Keratinocyte (primary cell): ENCODE results near the gene OR56A1.

Experiments
- CTCF ChIP-seq, 3 experiments: IDR thresholded peaks in 1 of 3; conservative IDR thresholded peaks in 1 of 3; optimal IDR thresholded peaks in 1 of 3; 2 replicates in 2 of 3; 3 replicates in 1 of 3; pipeline versions ENCODE3 to v1.5.1; 2011; ENCODE audit warnings: low read length in 3 of 3, mild to moderate bottlenecking in 3 of 3, moderate library complexity in 2 of 3, control low read depth in 1 of 3, inconsistent platforms in 1 of 3; ENCODE audit not compliant: insufficient read depth in 2 of 3; ENCODE audit errors: extremely low read depth in 1 of 3
- EZH2 ChIP-seq: IDR thresholded peaks from one replicate; pipeline ENCODE4 v1.6.1; 2012; ENCODE audit warnings: inconsistent platforms, mild to moderate bottlenecking, low read length, moderate library complexity

- TF ChIP-seq CTCF (optimal IDR thresholded peaks at IDR 0.05 in 1 of 3, IDR thresholded peaks at IDR 0.05 in 1 of 3, conservative IDR thresholded peaks at IDR 0.05 in 1 of 3; ENCODE audit: extremely low read depth in 1 of 3, insufficient read depth in 2 of 3, low read length in 3 of 3) (no peak), EZH2 (no peak)
These were observed 17.5 kb downstream of the OR56A1 start for GRCh38 chr11:6013042-6013441.
